Renal cortex interstitium (tissue), 11 donors: ENCODE results near the gene EIF4G3. TPM values are rescaled to one million over a fixed set of nuclear protein-coding genes. Genes with fewer than 3 reads are reported as not detected.
"Not testable (repeated sequence)": the region's sequence is repeated elsewhere in the genome, so short reads cannot be mapped to it uniquely, and the experiment has no call there.

Experiments used
- DNase-seq, 11 donors: peaks; one replicate each; pipeline ENCODE4 v3.0.0-alpha.2; 2013; ENCODE audit warnings: low read depth in 9 of 11, low spot score in 4 of 11; ENCODE audit errors: extremely low read depth in 1 of 11
- polyA plus RNA-seq, 3 donors: library from polyadenylated mRNA; unstranded; fragments of 120-200 nt; gene quantifications; one replicate each; pipeline ENCODE4 v1.2.1, GENCODE V29; 2013; ENCODE audit not compliant: insufficient read length in 3 of 3

EIF4G3 gene
- polyA plus RNA-seq, 3 donors: 67.4 to 73.2 (median 70.4) TPM

- DNase-seq: not testable (repeated sequence)
Observed at GRCh38 chr1:21053189-21053928, 123.3 kb downstream of the EIF4G3 start.

GRCh38 chr1:21052034-21052433 is 124.7 kb downstream of the EIF4G3 start:
- DNase-seq: no peak

- DNase-seq: no peak
Observed at GRCh38 chr1:21051177-21051825, 125.4 kb downstream of the EIF4G3 start.

GRCh38 chr1:21050031-21050430 is 126.7 kb downstream of the EIF4G3 start:
- DNase-seq: no peak

GRCh38 chr1:21048462-21048861 is 128.2 kb downstream of the EIF4G3 start:
- DNase-seq: no peak

- DNase-seq: no peak
Observed at GRCh38 chr1:21046132-21046531, 130.6 kb downstream of the EIF4G3 start.

GRCh38 chr1:21045351-21045750 is 131.3 kb downstream of the EIF4G3 start:
- DNase-seq: no peak

- no peak for DNase-seq
Observed at GRCh38 chr1:21042929-21043605, 133.6 kb downstream of the EIF4G3 start.

- no peak for DNase-seq
Observed at GRCh38 chr1:21041541-21041940, 135.2 kb downstream of the EIF4G3 start.

- DNase-seq: no peak
Observed at GRCh38 chr1:21037091-21037490, 139.6 kb downstream of the EIF4G3 start.

- no peak for DNase-seq
Observed at GRCh38 chr1:21035794-21036193, 140.9 kb downstream of the EIF4G3 start.

GRCh38 chr1:21034725-21035628 is 141.7 kb downstream of the EIF4G3 start:
- DNase-seq: no peak

GRCh38 chr1:21032741-21033140 is 144.0 kb downstream of the EIF4G3 start:
- no peak for DNase-seq

- DNase-seq: no peak
Observed at GRCh38 chr1:21030181-21030580, 146.5 kb downstream of the EIF4G3 start.

GRCh38 chr1:21028520-21029145 is 148.1 kb downstream of the EIF4G3 start:
- DNase-seq: no peak

GRCh38 chr1:21027805-21028204 is 148.9 kb downstream of the EIF4G3 start:
- DNase-seq: no peak

- no peak for DNase-seq
Observed at GRCh38 chr1:21024918-21025317, 151.8 kb downstream of the EIF4G3 start.

- not testable (repeated sequence) for DNase-seq
Observed at GRCh38 chr1:21024136-21024896, 152.4 kb downstream of the EIF4G3 start.
